ENCODE data around the gene SLC41A2.

GRCh38 chr12:104969343-104969742, 11.3 kb upstream of the SLC41A2 start:
- TF ChIP-seq POLR2A (IDR thresholded peaks at IDR 0.05) (no peak), CTCF (IDR thresholded peaks at IDR 0.05) (no peak)

All from breast epithelium (tissue), 3 donors.